Spleen (tissue), 11 donors: Measurements from ENCODE around the gene RBM39. TPM values are rescaled to one million over a fixed set of nuclear protein-coding genes. Genes with fewer than 3 reads are reported as not detected.

Experiments
- DNase-seq: peaks from one replicate; pipeline ENCODE4 v3.0.0-alpha.2; 2020
- H3K27ac ChIP-seq, 8 donors: fragments of 200-600 bp; sonication (generic) in 7 of 8; 1 replicate in 4 of 8; 2 replicates in 4 of 8; pipeline versions ENCODE4 v1.5.0 to v1.8.0; 2016 to 2021; ENCODE audit warnings: inconsistent platforms in 4 of 8, mild to moderate bottlenecking in 4 of 8, moderate library complexity in 1 of 8
- H3K27me3 ChIP-seq, 7 donors: fragments of 200-600 bp; sonication (generic) in 6 of 7; replicated peaks in 1 of 7; 1 replicate in 4 of 7; 2 replicates in 3 of 7; pipeline versions ENCODE4 v1.5.0 to v1.8.0; 2016 to 2021; ENCODE audit warnings: inconsistent platforms in 3 of 7, mild to moderate bottlenecking in 1 of 7
- H3K36me3 ChIP-seq, 6 donors: fragments of 200-600 bp; sonication (generic) in 5 of 6; 1 replicate in 4 of 6; 2 replicates in 2 of 6; pipeline versions ENCODE4 v1.5.0 to v1.8.0; 2016 to 2021; ENCODE audit warnings: inconsistent platforms in 2 of 6
- H3K4me1 ChIP-seq, 6 donors: fragments of 200-600 bp; sonication (generic) in 5 of 6; 1 replicate in 3 of 6; 2 replicates in 3 of 6; pipeline versions ENCODE4 v1.5.0 to v1.8.0; 2016 to 2021; ENCODE audit warnings: inconsistent platforms in 3 of 6
- H3K4me3 ChIP-seq, 8 donors: fragments of 200-600 bp; sonication (generic) in 7 of 8; 1 replicate in 4 of 8; 2 replicates in 4 of 8; pipeline versions ENCODE4 v1.5.0 to v1.8.0; 2016 to 2021; ENCODE audit warnings: inconsistent platforms in 4 of 8, mild to moderate bottlenecking in 4 of 8, moderate library complexity in 2 of 8
- H3K9me3 ChIP-seq, 8 donors: fragments of 200-600 bp; sonication (generic) in 7 of 8; 1 replicate in 4 of 8; 2 replicates in 4 of 8; pipeline versions ENCODE4 v1.5.0 to v1.8.0; 2016 to 2021; ENCODE audit warnings: inconsistent platforms in 4 of 8
- POLR2A ChIP-seq, 3 donors: fragments of 450-650 bp; IDR thresholded peaks; one replicate each; pipeline ENCODE4 v1.5.1; 2017; ENCODE audit warnings: antibody characterized with exemption in 3 of 3, mild to moderate bottlenecking in 1 of 3
- POLR2AphosphoS5 ChIP-seq, 3 donors: sonication (generic); formaldehyde crosslinking; IDR thresholded peaks; one replicate each; pipeline ENCODE4 v1.5.1; 2017; ENCODE audit warnings: antibody characterized with exemption in 3 of 3
- WGBS, 5 donors: extraction: QIAGEN DNeasy Blood & Tissue Kit in 3 of 5; methylation state at CpG; one replicate each; pipeline versions ENCODE4 v1.1.5 to v1.1.7; 2013 to 2018; 5-methylcytosine and 5-hydroxymethylcytosine counted together
- intact Hi-C: fragments of 100-400 bp; cut with DNase I; formaldehyde crosslinking; loops from one replicate; pipeline ENCODE4 v1.15.0; 2023; ENCODE audit warnings: low total_unique reads
- polyA plus RNA-seq, 3 donors: library from polyadenylated mRNA; stranded (reverse); fragments of 200-250 nt; gene quantifications; one replicate each; pipeline ENCODE4 v1.2.1, GENCODE V29; 2013
- total RNA-seq, 7 donors: library from RNA; depleted of rRNA in 3 of 7; stranded (reverse); fragments of >200 nt in 3 of 7; fragmentation: NEBNext Ultra II Directional in 4 of 7; extraction: Animal tissue kit (Norgen Biotek cat#: 25700) in 4 of 7; gene quantifications; one replicate each; pipeline versions ENCODE4 v1.1.0 to v1.2.1, GENCODE V29; 2016 to 2021
- TF ChIP-seq, protein P1 (sequence below), 11 experiments: fragments of 200-600 bp in 7 of 11; fragments of 450-650 bp in 4 of 11; sonication (generic) in 4 of 11; IDR thresholded peaks in 8 of 11; conservative IDR thresholded peaks in 3 of 11; 1 replicate in 7 of 11; 2 replicates in 4 of 11; pipeline versions ENCODE4 v1.4.0 to v1.8.0; 2016 to 2021; ENCODE audit warnings: antibody characterized with exemption in 11 of 11, inconsistent platforms in 4 of 11, mild to moderate bottlenecking in 1 of 11
- donor health status: healthy with polysubstance abuse.
- donor health status: DM: no; HTN: no; CAD: no; lungs with moderate emphysema.
- donor health status: DM: no; HTN: no; CAD: no.
- donor health status: Bipolar disorder and iron deficiency.
- donor health status: healthy.
- donor health status: DM: no; HTN: no; CAD: no.
- donor health status: DM: yes; HTN: yes; CAD: no.

Gene RBM39
- total and polyA plus RNA-seq, 10 donors, result 287 to 649 (median 414) TPM

DNA sequence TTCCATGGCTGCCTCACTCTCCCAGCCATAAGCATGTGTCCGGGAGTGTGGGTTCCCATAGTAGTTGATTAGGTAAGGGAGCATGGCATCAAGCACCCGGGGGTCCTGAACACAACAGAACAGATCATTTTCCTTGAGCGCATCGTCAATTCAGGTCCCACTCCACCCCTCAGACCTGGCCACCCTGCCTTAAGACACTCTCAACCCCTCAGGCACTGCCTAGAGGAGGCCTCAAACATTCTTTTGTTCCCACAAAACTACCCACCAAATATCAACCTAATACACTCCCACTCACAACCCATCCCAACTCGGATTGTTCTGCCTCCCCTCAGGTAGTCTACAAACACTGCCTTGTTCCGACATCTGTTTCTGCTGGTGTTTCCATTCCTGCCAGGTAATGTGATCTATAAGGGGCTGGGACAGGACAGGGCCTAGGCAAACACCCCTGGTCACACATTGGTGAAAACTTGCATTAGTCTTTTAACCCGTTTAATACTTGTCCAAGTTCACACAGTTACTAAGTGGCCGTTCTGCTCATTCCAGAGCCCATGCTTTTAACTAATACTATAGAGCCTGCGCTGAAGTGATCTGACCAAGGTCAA is 44.3 kb downstream of the RBM39 start:
- peaks cover 12 to 61% (median 36%) of the 10 kb centered on the region in 6 donors for H3K4me1 ChIP-seq
- H3K9me3 ChIP-seq, result no peaks in the 10 kb centered on the region
- peak overlapping the region in 3 of 8 donors; percentile 90 to 95 (median 92) for H3K27ac ChIP-seq
- TF ChIP-seq POLR2A (IDR thresholded peaks at IDR 0.05) (no peak), POLR2AphosphoS5 (IDR thresholded peaks at IDR 0.05) (no peak)
- TF ChIP-seq, protein P1, sequence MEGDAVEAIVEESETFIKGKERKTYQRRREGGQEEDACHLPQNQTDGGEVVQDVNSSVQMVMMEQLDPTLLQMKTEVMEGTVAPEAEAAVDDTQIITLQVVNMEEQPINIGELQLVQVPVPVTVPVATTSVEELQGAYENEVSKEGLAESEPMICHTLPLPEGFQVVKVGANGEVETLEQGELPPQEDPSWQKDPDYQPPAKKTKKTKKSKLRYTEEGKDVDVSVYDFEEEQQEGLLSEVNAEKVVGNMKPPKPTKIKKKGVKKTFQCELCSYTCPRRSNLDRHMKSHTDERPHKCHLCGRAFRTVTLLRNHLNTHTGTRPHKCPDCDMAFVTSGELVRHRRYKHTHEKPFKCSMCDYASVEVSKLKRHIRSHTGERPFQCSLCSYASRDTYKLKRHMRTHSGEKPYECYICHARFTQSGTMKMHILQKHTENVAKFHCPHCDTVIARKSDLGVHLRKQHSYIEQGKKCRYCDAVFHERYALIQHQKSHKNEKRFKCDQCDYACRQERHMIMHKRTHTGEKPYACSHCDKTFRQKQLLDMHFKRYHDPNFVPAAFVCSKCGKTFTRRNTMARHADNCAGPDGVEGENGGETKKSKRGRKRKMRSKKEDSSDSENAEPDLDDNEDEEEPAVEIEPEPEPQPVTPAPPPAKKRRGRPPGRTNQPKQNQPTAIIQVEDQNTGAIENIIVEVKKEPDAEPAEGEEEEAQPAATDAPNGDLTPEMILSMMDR (IDR thresholded peaks at IDR 0.05 in 8 of 11, conservative IDR thresholded peaks at IDR 0.05 in 3 of 11), result no peak
- WGBS, 5 donors, result 78 to 90% (median 82%) methylated on average over 9 of the region's 9 CpGs
- H3K36me3 ChIP-seq, result peaks cover 0 to 67% (median 43%) of the 10 kb centered on the region in 6 donors
- no peaks in the 10 kb centered on the region for H3K27me3 ChIP-seq
- peak overlapping the region in 7 of 8 donors; percentile 74 to 96 (median 93) for H3K4me3 ChIP-seq
- intact Hi-C loops, result no loop called here
- DNase-seq, result no peak

DNA sequence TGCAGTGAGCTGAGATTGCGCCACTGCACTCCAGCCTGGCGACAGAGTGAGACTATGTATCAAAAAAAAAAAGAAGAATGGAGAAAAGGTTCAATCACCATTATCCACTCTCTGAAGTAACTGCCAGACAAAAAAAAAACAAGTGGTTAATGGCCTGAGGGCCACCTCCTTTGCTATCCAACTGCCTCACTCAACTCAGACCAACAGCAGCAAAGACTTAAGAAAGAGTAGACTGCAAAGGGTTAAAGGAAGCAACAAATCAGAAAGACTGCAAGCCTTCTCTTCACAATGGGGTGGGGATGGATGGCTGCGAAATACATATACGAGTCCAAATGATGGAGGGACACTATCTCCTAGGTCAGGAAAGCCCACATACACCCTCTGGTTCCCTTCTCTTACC is 46.1 kb downstream of the RBM39 start:
- no peak for DNase-seq
- intact Hi-C loops, result no loop called here
- H3K4me1 ChIP-seq, result peaks cover 12 to 44% (median 31%) of the 10 kb centered on the region in 6 donors
- no peaks in the 10 kb centered on the region for H3K9me3 ChIP-seq
- peaks cover 0 to 67% (median 32%) of the 10 kb centered on the region in 6 donors for H3K36me3 ChIP-seq
- no peak overlapping the region for H3K4me3 ChIP-seq
- TF ChIP-seq POLR2A (IDR thresholded peaks at IDR 0.05), result no peak
- H3K27me3 ChIP-seq, result no peaks in the 10 kb centered on the region
- WGBS, 5 donors, result 79 to 96% (median 81%) methylated on average over 4 of the region's 4 CpGs
- no peak overlapping the region for H3K27ac ChIP-seq

DNA sequence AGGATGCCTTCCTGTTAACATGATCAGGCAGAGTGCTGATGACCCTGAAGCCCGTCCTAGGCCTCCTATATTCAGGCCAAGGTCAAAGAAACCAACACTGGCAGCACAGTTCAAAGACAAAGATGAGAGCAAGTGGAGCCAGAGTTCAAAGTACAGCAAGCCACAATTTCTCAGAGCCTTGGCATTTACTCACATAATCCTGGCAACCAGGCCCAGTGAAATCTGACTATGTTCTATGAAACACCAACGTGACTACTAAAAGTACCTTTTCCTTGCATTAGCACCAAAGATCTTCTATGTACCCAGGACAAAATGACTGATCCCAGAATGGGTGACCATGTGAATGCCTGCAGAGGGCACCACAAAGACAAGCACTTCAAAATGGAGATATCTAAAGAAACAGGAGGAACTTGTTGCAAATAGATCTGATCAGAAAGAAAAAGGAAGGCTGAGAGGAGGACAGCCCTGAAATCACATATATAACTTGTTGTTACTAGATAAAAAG is 46.8 kb downstream of the RBM39 start:
- H3K4me1 ChIP-seq, result peaks cover 12 to 37% (median 24%) of the 10 kb centered on the region in 6 donors
- H3K36me3 ChIP-seq, result peaks cover 0 to 70% (median 35%) of the 10 kb centered on the region in 6 donors
- TF ChIP-seq, protein P1 (IDR thresholded peaks at IDR 0.05 in 8 of 11, conservative IDR thresholded peaks at IDR 0.05 in 3 of 11), result no peak
- no peak for TF ChIP-seq POLR2AphosphoS5 (IDR thresholded peaks at IDR 0.05)
- TF ChIP-seq POLR2A (IDR thresholded peaks at IDR 0.05), result no peak
- no peaks in the 10 kb centered on the region for H3K27me3 ChIP-seq
- intact Hi-C loops, result no loop called here
- 75 to 85% (median 81%) methylated on average over 2 of the region's 2 CpGs for WGBS, 5 donors
- no peak overlapping the region for H3K27ac ChIP-seq
- no peaks in the 10 kb centered on the region for H3K9me3 ChIP-seq
- no peak overlapping the region for H3K4me3 ChIP-seq
- no peak for DNase-seq

DNA sequence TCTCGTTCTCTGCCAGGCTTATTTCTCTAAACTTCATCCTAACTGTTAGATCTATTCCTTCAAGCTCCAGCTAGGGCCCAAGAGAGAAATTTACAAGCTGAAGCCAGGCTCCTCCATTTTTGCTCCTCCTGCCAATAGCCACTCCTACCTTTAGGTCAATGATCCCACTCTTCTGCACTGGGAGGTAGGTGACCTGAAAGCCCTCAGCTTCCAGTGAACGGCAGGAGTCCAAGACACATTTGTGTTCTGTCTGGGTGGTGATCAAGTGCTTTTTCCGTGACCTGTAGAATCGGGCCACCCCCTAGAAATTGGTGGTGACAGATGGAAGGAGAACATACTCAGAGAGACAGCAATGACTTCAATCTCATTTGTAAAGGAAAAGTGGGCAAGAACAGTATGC is 51.8 kb downstream of the RBM39 start:
- intact Hi-C loops, result no loop called here
- 80 to 93% (median 91%) methylated on average over 4 of the region's 4 CpGs for WGBS, 5 donors

More for the DNA sequence above, 51.8 kb downstream of the RBM39 start:
- H3K27me3 ChIP-seq, result no peaks in the 10 kb centered on the region
- no peak for DNase-seq
- H3K27ac ChIP-seq, result no peak overlapping the region
- peaks cover 0 to 100% (median 68%) of the 10 kb centered on the region in 6 donors for H3K36me3 ChIP-seq
- no peaks in the 10 kb centered on the region for H3K4me1 ChIP-seq
- TF ChIP-seq, protein P1 (IDR thresholded peaks at IDR 0.05 in 8 of 11, conservative IDR thresholded peaks at IDR 0.05 in 3 of 11), result no peak
- no peak for TF ChIP-seq POLR2AphosphoS5 (IDR thresholded peaks at IDR 0.05)
- no peak for TF ChIP-seq POLR2A (IDR thresholded peaks at IDR 0.05)
- H3K9me3 ChIP-seq, result no peaks in the 10 kb centered on the region
- no peak overlapping the region for H3K4me3 ChIP-seq
